Endothelial cell (in vitro differentiated cells): ENCODE results near the gene CCDC141. TPM values are rescaled to one million over a fixed set of nuclear protein-coding genes. Genes with fewer than 3 reads are reported as not detected.
"Not testable (repeated sequence)": the region's sequence is repeated elsewhere in the genome, so short reads cannot be mapped to it uniquely, and the experiment has no call there.

ENCODE experiments used
- DNase-seq: peaks from one replicate; pipeline ENCODE4 v3.0.0; 2021; ENCODE audit warnings: low spot score
- H3K27ac Mint-ChIP-seq: one replicate; pipeline ENCODE4 v1.8.0; 2021; ENCODE audit warnings: mixed read lengths, inconsistent platforms; ENCODE audit not compliant: unreplicated experiment
- H3K27me3 Mint-ChIP-seq: one replicate; pipeline ENCODE4 v1.8.0; 2021; ENCODE audit warnings: mild to moderate bottlenecking, moderate library complexity, mixed read lengths, inconsistent platforms; ENCODE audit not compliant: unreplicated experiment
- H3K36me3 Mint-ChIP-seq: one replicate; pipeline ENCODE4 v1.8.0; 2021; ENCODE audit warnings: mild to moderate bottlenecking, low read depth, mixed read lengths, inconsistent platforms; ENCODE audit not compliant: unreplicated experiment
- H3K4me1 Mint-ChIP-seq: one replicate; pipeline ENCODE4 v1.8.0; 2021; ENCODE audit warnings: mild to moderate bottlenecking, mixed read lengths, inconsistent platforms; ENCODE audit not compliant: unreplicated experiment
- H3K4me3 Mint-ChIP-seq: one replicate; pipeline ENCODE4 v1.8.0; 2021; ENCODE audit warnings: mild to moderate bottlenecking, mixed read lengths, inconsistent platforms; ENCODE audit not compliant: unreplicated experiment
- H3K9me3 Mint-ChIP-seq: one replicate; pipeline ENCODE4 v1.8.0; 2021; ENCODE audit warnings: mixed read lengths, inconsistent platforms; ENCODE audit not compliant: unreplicated experiment
- CTCF ChIP-seq: fragments of 200-600 bp; sonication (generic); IDR thresholded peaks from one replicate; pipeline ENCODE4 v1.5.0; 2021; ENCODE audit warnings: antibody characterized with exemption; ENCODE audit not compliant: unreplicated experiment
- total RNA-seq: library from RNA; stranded (reverse); fragmentation: NEBNext Ultra II Directional; extraction: Animal tissue kit (Norgen Biotek cat#: 25700); gene quantifications from one replicate; pipeline ENCODE4 v1.2.1, GENCODE V29; 2021; ENCODE audit not compliant: unreplicated experiment

Gene CCDC141
- total RNA-seq, 1 donor from 2014 or later: 0.67 TPM

GRCh38 chr2:179021258-179021657, 28.7 kb downstream of the CCDC141 start:
- Mint-ChIP-seq H3K4me1 (no peaks in the 10 kb centered on the region), H3K4me3 (no peak overlapping the region), H3K36me3 (peaks cover 6% of the 10 kb centered on the region), H3K27ac (no peak overlapping the region), H3K9me3 (no peaks in the 10 kb centered on the region), H3K27me3 (no peaks in the 10 kb centered on the region)
- no peak for TF ChIP-seq CTCF
- DNase-seq: no peak

GRCh38 chr2:179020156-179020750, 29.7 kb downstream of the CCDC141 start:
- H3K36me3 Mint-ChIP-seq: no peaks in the 10 kb centered on the region

GRCh38 chr2:179019260-179019659, 30.7 kb downstream of the CCDC141 start:
- H3K36me3 Mint-ChIP-seq: no peaks in the 10 kb centered on the region

More at GRCh38 chr2:179020156-179020750, 29.7 kb downstream of the CCDC141 start:
- H3K4me3 Mint-ChIP-seq: no peak overlapping the region
- no peaks in the 10 kb centered on the region for H3K4me1 Mint-ChIP-seq
- no peak overlapping the region for H3K27ac Mint-ChIP-seq
- H3K27me3 Mint-ChIP-seq: no peaks in the 10 kb centered on the region
- peak; percentile 65 for TF ChIP-seq CTCF
- DNase-seq: peak; percentile 62
- H3K9me3 Mint-ChIP-seq: no peaks in the 10 kb centered on the region

GRCh38 chr2:179017773-179018357, 32.1 kb downstream of the CCDC141 start:
- no peaks in the 10 kb centered on the region for H3K4me1 Mint-ChIP-seq
- no peak for DNase-seq
- no peaks in the 10 kb centered on the region for H3K9me3 Mint-ChIP-seq
- no peak for TF ChIP-seq CTCF
- no peak overlapping the region for H3K27ac Mint-ChIP-seq
- H3K36me3 Mint-ChIP-seq: no peaks in the 10 kb centered on the region
- no peaks in the 10 kb centered on the region for H3K27me3 Mint-ChIP-seq
- no peak overlapping the region for H3K4me3 Mint-ChIP-seq

More at GRCh38 chr2:179019260-179019659, 30.7 kb downstream of the CCDC141 start:
- no peak for DNase-seq
- Mint-ChIP-seq H3K4me1 (no peaks in the 10 kb centered on the region), H3K27ac (no peak overlapping the region), H3K27me3 (no peaks in the 10 kb centered on the region), H3K4me3 (no peak overlapping the region), H3K9me3 (no peaks in the 10 kb centered on the region)
- TF ChIP-seq CTCF: no peak

GRCh38 chr2:179014189-179014588, 35.7 kb downstream of the CCDC141 start:
- not testable (repeated sequence) for H3K9me3 Mint-ChIP-seq, DNase-seq, H3K27me3 Mint-ChIP-seq, H3K4me3 Mint-ChIP-seq, H3K36me3 Mint-ChIP-seq, H3K27ac Mint-ChIP-seq, H3K4me1 Mint-ChIP-seq
